ENCODE measurements around the gene NNT. TPM values are rescaled to one million over a fixed set of nuclear protein-coding genes. Genes with fewer than 3 reads are reported as not detected.

The NNT gene
- total and polyA plus RNA-seq, 8 donors, result 8.7 to 127 (median 17.5) TPM

- WGBS, 5 donors, result 90 to 97% (median 96%) methylated on average over 3 of the region's 3 CpGs
- Histone ChIP-seq H3K36me3 (peaks cover 0 to 54% (median 42%) of the 10 kb centered on the region in 4 donors), H3K27ac (no peak overlapping the region), H3K27me3 (no peaks in the 10 kb centered on the region), H3K9me3 (no peaks in the 10 kb centered on the region), H3K4me1 (peaks cover 0 to 6% (median 0%) of the 10 kb centered on the region in 4 donors), H3K4me3 (no peak overlapping the region)
- intact Hi-C loops (cut with DNase I; ENCODE audit: low total_unique reads), result no loop called here
- no peak for TF ChIP-seq CTCF (IDR thresholded peaks at IDR 0.05)
- no peak for TF ChIP-seq EP300 (IDR thresholded peaks at IDR 0.05)
- TF ChIP-seq POLR2A (IDR thresholded peaks at IDR 0.05), result no peak
- no peak for TF ChIP-seq POLR2AphosphoS5 (IDR thresholded peaks at IDR 0.05)
- DNase-seq, result no peak
These were observed 20.2 kb downstream of the NNT start for GRCh38 chr5:43623048-43623680.

DNA sequence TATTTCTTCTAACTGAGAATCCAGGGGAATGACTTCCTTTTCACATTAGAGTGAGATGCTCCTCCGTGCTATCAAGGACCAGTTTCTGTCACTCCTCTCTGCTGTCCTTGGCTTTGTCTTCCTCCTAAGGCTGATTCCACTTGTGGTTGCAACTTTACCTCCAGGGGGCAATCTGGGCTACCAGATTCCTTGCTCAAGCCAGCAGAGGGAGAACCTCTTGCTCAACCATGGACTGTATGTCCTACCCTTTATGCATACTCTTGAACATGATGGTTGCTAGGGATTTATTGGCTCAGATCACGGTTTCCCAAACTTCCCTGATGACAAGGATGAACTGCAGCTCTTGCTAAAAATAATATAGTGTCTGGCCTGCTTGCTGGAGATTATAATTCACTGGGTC, 24.0 kb downstream of the NNT start:
- DNase-seq, result peak in 1 of 2 donors; percentile 53
- intact Hi-C loops (cut with DNase I; ENCODE audit: low total_unique reads), result no loop called here
- peak in 1 of 3 donors; percentile 32 for TF ChIP-seq POLR2AphosphoS5 (IDR thresholded peaks at IDR 0.05)
- TF ChIP-seq EP300 (IDR thresholded peaks at IDR 0.05), result no peak
- peak in 2 of 7 experiments; percentile 21 to 25 for TF ChIP-seq CTCF (IDR thresholded peaks at IDR 0.05)
- TF ChIP-seq POLR2A (IDR thresholded peaks at IDR 0.05), result no peak

GRCh38 chr5:43631182-43631910, 28.4 kb downstream of the NNT start:
- H3K4me3 ChIP-seq, result no peak overlapping the region
- peak overlapping the region in 1 of 5 donors; percentile 43 for H3K27ac ChIP-seq
- intact Hi-C loops (cut with DNase I; ENCODE audit: low total_unique reads), result no loop called here
- peak; percentile 34 to 91 for DNase-seq
- H3K27me3 ChIP-seq, result no peaks in the 10 kb centered on the region
- peaks cover 6 to 40% (median 16%) of the 10 kb centered on the region in 4 donors for H3K4me1 ChIP-seq
- peaks cover 0 to 45% (median 42%) of the 10 kb centered on the region in 4 donors for H3K36me3 ChIP-seq
- 53 to 62% (median 55%) methylated on average over 5 of the region's 5 CpGs for WGBS, 5 donors
- H3K9me3 ChIP-seq, result no peaks in the 10 kb centered on the region
- no peak for TF ChIP-seq EP300 (IDR thresholded peaks at IDR 0.05)
- no peak for TF ChIP-seq POLR2A (IDR thresholded peaks at IDR 0.05)
- peak in 1 of 3 donors; percentile 35 for TF ChIP-seq POLR2AphosphoS5 (IDR thresholded peaks at IDR 0.05)
- TF ChIP-seq CTCF (IDR thresholded peaks at IDR 0.05), result peak in 5 of 7 experiments; percentile 30 to 59 (median 55)

More for the DNA sequence above, 24.0 kb downstream of the NNT start:
- H3K4me1 ChIP-seq, result peaks cover 0 to 21% (median 2%) of the 10 kb centered on the region in 4 donors
- H3K36me3 ChIP-seq, result peaks cover 0 to 54% (median 35%) of the 10 kb centered on the region in 4 donors
- no peak overlapping the region for H3K27ac ChIP-seq
- no peaks in the 10 kb centered on the region for H3K27me3 ChIP-seq
- no peak overlapping the region for H3K4me3 ChIP-seq
- 69 to 90% (median 82%) methylated on average over 2 of the region's 2 CpGs for WGBS, 5 donors
- H3K9me3 ChIP-seq, result no peaks in the 10 kb centered on the region

GRCh38 chr5:43634621-43635020, 31.6 kb downstream of the NNT start:
- WGBS, 5 donors, result 83 to 93% (median 91%) methylated on average over 2 of the region's 2 CpGs
- Histone ChIP-seq H3K9me3 (no peaks in the 10 kb centered on the region), H3K4me1 (peaks cover 6 to 43% (median 22%) of the 10 kb centered on the region in 4 donors), H3K36me3 (peaks cover 0 to 36% (median 26%) of the 10 kb centered on the region in 4 donors), H3K27ac (no peak overlapping the region), H3K4me3 (no peak overlapping the region), H3K27me3 (no peaks in the 10 kb centered on the region)
- TF ChIP-seq POLR2AphosphoS5 (IDR thresholded peaks at IDR 0.05) (no peak), POLR2A (IDR thresholded peaks at IDR 0.05) (no peak), EP300 (IDR thresholded peaks at IDR 0.05) (no peak)
- DNase-seq, result no peak
- intact Hi-C loops (cut with DNase I; ENCODE audit: low total_unique reads), result no loop called here
